SH-SY5Y (cell line): ENCODE measurements around the gene FAM83G.

Experiments
- GATA2 ChIP-seq: IDR thresholded peaks from 2 replicates; pipeline ENCODE4 v1.6.1; 2011; ENCODE audit warnings: mild to moderate bottlenecking, low read depth, low read length
- GATA3 ChIP-seq: IDR thresholded peaks from 2 replicates; pipeline ENCODE4 v1.6.1; 2011; ENCODE audit warnings: low read depth, mild to moderate bottlenecking, low read length, moderate library complexity

Gene FAM83G

GRCh38 chr17:18964550-18964949 is 40.0 kb downstream of the FAM83G start:
- TF ChIP-seq GATA2 = no peak
- no peak for TF ChIP-seq GATA3

GRCh38 chr17:18964018-18964351 is 40.6 kb downstream of the FAM83G start:
- TF ChIP-seq GATA3 (no peak), GATA2 (no peak)

DNA sequence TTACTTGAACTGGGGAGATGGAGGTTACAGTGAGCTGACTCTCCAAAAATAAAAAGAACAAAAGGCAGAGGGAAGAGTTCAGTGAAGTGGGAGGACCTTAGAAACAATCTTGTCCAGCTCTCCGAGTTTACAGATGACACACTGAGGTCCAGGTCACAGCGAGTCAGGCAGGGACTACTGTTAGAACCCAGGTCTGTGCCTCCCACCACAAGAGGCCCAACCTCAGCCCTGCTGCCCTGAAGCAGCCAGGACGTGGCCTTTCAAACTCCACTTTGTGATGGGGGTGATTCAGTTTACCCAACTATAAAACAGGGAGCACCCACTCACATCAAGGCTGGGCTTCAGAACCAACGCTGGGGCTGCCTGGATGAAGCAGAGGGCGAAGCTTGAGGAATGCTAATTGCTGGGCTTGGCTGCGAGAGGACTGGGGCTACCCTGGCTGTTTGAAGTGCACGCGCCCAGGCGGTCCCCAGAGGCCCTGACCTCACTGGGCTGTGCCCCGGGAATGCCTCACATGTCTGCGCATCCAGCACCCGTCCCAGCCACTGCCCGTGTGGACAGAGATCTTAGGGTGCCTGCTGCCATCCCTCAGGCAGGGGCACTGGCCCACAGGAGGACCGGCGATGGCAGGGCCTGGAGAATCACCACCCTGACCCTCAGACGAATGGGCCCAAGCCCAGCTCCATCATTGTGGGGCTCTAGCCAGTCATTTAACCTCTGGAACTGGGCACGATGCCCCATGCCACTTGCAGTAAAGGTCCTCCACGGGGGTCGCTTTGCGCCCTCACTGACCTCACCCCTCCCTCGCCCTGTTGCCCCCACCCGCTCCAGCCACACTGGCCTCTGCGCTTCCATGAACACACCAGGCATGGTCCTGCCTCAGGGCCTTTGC is 41.2 kb downstream of the FAM83G start:
- TF ChIP-seq GATA3 (no peak), GATA2 (no peak)

DNA sequence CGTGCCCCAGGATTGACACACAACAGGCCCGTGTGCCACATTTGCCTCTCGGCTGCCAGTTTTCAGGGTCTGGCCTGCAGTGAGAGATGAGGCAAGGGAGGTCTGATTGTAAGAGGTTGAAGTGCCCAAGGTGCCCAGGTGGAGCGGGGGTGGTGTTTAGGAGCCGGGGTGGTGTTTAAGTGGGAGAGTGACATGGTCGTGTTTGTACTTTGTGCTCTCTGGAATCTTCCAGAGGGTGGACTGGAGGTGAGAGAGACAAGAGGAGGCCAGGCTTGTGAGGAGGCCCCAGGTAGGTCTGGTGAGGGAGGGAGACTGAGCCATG is 42.1 kb downstream of the FAM83G start:
- TF ChIP-seq GATA2 (no peak), GATA3 (no peak)

- TF ChIP-seq GATA3 (no peak), GATA2 (no peak)
Observed at GRCh38 chr17:18961634-18962493, 42.7 kb downstream of the FAM83G start.

- TF ChIP-seq GATA3 = no peak
Observed at GRCh38 chr17:18960803-18961511, 43.6 kb downstream of the FAM83G start.

GRCh38 chr17:18960241-18960665 is 44.3 kb downstream of the FAM83G start:
- no peak for TF ChIP-seq GATA2

DNA sequence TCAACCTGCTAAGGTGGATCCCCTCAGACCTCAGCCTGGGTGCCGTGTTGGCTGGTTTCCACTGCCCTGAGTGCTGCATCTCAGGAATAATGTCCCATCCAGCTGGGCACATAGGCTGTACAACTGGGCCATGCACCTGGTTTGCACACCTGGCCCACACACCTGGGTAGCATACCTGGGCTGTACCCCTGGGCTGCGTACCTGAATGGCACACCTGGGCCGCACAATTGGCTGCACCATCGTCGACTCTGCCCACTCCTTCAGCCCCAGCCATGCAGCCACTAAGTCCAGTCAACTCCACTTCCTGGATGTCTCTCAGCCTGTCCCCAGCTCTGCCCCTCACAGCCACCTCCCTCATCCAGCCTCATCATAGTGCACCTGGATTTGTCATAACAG is 44.7 kb downstream of the FAM83G start:
- TF ChIP-seq GATA2 (no peak), GATA3 (no peak)

DNA sequence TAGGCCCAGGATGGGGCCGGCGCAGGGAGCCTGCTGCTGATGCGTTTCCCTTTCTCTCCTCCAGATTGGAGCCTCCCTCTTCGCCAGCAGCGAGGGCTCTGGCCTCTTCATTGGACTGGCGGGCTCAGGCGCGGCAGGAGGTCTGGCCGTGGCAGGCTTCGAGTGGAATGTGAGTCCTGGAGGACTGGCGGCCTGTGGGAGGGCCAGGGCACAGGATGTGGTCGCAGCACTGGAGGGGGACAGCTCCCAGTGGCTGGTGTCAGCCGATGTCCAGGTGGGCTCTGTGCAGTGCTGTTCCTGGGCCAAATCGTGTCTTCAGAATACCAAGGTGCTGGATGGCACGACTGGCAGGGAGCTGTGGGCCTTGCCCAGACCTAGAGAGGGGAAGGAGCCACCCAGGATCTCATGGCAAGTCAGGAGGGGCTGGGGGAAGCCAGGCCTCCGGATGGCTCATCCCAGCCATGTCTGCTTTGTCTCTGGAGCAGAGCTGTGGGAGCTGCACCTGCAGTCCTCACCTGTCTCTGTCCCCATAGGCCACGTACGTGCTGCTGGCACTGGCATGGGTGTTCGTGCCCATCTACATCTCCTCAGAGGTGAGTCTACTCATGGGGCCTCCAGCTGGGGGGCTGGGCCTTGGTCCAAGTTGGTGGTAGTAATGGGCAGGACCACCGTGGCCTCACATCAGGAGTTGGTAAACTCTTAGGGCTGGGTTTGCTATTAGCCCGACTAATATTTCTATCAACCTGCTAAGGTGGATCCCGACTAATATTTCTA is 45.3 kb downstream of the FAM83G start:
- TF ChIP-seq GATA3 (no peak), GATA2 (no peak)

GRCh38 chr17:18958611-18959010 is 46.0 kb downstream of the FAM83G start:
- TF ChIP-seq GATA2 (no peak), GATA3 (no peak)

- TF ChIP-seq GATA3 (no peak), GATA2 (no peak)
Observed at GRCh38 chr17:18957831-18958230, 46.7 kb downstream of the FAM83G start.

DNA sequence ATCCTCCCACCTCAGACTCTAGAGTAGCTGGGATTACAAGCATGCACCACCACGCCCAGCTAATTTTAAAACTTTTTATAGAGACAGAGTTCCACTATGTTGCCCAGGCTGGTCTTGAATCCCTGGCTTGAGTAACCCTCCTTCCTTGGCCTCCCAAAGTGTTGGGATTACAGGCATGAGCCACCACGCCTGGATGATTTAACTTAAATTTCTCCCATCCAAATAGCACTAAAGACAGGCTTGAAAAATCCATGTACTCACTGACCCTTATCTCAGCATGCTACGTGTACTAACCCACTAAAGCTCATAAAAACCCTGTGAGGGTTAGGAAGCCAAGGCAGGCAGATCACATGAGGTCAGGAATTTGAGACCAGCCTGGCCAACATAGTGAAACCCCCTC is 48.0 kb downstream of the FAM83G start:
- TF ChIP-seq GATA2 = no peak
- TF ChIP-seq GATA3 = no peak

GRCh38 chr17:18955009-18955408 is 49.6 kb downstream of the FAM83G start:
- TF ChIP-seq GATA3 (no peak), GATA2 (no peak)

DNA sequence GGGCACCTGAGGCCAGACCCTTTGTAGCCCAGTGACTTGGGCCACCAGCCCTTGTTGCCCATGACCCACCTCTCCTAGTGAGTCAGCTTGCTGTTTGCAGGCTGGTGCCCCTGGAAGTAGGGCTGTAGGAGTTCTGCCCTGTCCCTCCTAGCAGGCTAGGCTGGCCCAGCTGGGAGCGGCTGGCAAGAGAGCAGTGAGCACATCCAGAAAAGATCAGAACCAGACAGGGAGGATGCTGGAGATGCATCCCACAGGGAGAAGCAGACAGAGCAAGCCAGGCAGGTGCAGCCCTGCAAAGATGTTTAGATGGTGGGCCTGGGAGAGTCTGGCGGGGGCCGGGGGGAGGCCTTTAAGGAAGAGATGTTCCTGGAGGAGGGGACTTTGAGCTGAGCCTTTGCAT is 50.2 kb downstream of the FAM83G start:
- TF ChIP-seq GATA2 = no peak
- TF ChIP-seq GATA3 = no peak

DNA sequence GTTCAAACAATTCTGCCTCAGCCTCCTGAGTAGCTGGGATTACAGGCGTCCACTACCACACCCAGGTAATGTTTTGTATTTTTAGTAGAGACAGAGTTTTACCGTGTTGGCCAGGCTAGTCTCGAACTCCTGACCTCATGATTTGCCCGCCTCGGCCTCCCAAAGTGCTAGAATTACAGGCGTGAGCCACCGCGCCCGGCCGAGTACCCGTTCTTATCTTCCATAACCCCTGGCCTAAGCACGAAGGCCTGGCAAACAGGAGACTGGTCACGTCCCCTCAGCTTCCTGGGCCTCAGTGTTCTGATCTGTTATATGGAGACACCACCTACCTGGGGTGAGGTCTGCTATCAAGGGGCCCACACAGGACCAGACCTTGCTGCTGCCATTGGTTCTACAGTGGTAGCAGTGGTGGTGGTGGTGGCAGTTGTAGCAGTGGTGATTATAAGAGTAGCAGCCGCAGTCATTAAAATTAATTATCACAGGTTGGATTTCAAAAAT is 51.3 kb downstream of the FAM83G start:
- TF ChIP-seq GATA2 (no peak), GATA3 (no peak)
